HepG2 (cell line): ENCODE measurements around the gene AMN. TPM values are rescaled to one million over a fixed set of nuclear protein-coding genes. Genes with fewer than 3 reads are reported as not detected.

Source experiments
- CC2D1A ChIP-seq: sonication (generic); formaldehyde crosslinking; IDR thresholded peaks from 2 replicates; pipeline ENCODE4 v1.8.1; 2023; ENCODE audit warnings: mild to moderate bottlenecking, missing genetic modification reagents
- HNRNPUL1 ChIP-seq: fragments of 200-400 bp; formaldehyde crosslinking; IDR thresholded peaks from 2 replicates; pipeline ENCODE4 v1.6.1; 2017; ENCODE audit warnings: low read depth, mild to moderate bottlenecking, low read length, moderate library complexity
- NR2F6 ChIP-seq, 2 experiments: IDR thresholded peaks; 2 replicates each; pipeline ENCODE4 v1.6.1; 2016; ENCODE audit warnings: antibody characterized with exemption in 1 of 2, mild to moderate bottlenecking in 1 of 2
- PAX8 ChIP-seq: sonication (generic); formaldehyde crosslinking; IDR thresholded peaks from 2 replicates; pipeline ENCODE4 v1.8.0; 2022; ENCODE audit warnings: mild to moderate bottlenecking, missing genetic modification reagents, borderline replicate concordance
- PHF21A ChIP-seq: sonication (generic); formaldehyde crosslinking; IDR thresholded peaks from 2 replicates; pipeline ENCODE4 v1.5.0; 2020; ENCODE audit warnings: mild to moderate bottlenecking, missing genetic modification reagents
- RELA ChIP-seq: sonication (generic); formaldehyde crosslinking; IDR thresholded peaks from 2 replicates; pipeline ENCODE4 v1.4.0; 2020; ENCODE audit warnings: missing genetic modification reagents
- SOX6 ChIP-seq, 2 experiments: fragments of 450-650 bp in 1 of 2; sonication (generic) in 1 of 2; formaldehyde crosslinking in 1 of 2; IDR thresholded peaks; 2 replicates each; pipeline versions ENCODE4 v1.4.0 to v1.6.1; 2017 to 2020; ENCODE audit warnings: antibody characterized with exemption in 1 of 2, mild to moderate bottlenecking in 1 of 2, missing genetic modification reagents in 1 of 2
- ZFP36 ChIP-seq: fragments of 150-350 bp; IDR thresholded peaks from 2 replicates; pipeline ENCODE4 v1.6.1; 2018; ENCODE audit warnings: borderline replicate concordance, low read length, low read depth; ENCODE audit not compliant: partially characterized antibody
- ZNF777 ChIP-seq: sonication (generic); formaldehyde crosslinking; IDR thresholded peaks from 2 replicates; pipeline ENCODE4 v1.4.0; 2020; ENCODE audit warnings: missing genetic modification reagents
- polyA plus RNA-seq, 8 experiments: library from polyadenylated mRNA; depleted of rRNA in 3 of 8; stranded (reverse) in 7 of 8; unstranded in 1 of 8; fragments of >200 nt; fragmentation: Illumina TruSeq in 4 of 8; extraction: Trizol in 4 of 8; gene quantifications; 2 replicates each; pipeline versions ENCODE4 v1.2.1 to v1.2.3, GENCODE V29; 2011 to 2016; ENCODE audit warnings: low read depth in 4 of 8, missing spikeins in 1 of 8, mixed read lengths in 1 of 8; ENCODE audit not compliant: insufficient read depth in 1 of 8
- total RNA-seq, 5 experiments: library from RNA; depleted of rRNA; stranded (reverse); fragments of >200 nt; fragmentation: Illumina TruSeq; extraction: Trizol; gene quantifications; 2 replicates each; pipeline ENCODE4 v1.2.3, GENCODE V29; 2016; ENCODE audit warnings: low read depth in 1 of 5
- TF ChIP-seq, protein P1 (sequence below), 2 experiments: sonication (generic) in 1 of 2; formaldehyde crosslinking in 1 of 2; IDR thresholded peaks; 2 replicates each; pipeline versions ENCODE4 v1.4.0 to v1.6.1; 2016 to 2020; ENCODE audit warnings: borderline replicate concordance in 1 of 2, low read depth in 1 of 2, mild to moderate bottlenecking in 1 of 2, missing genetic modification reagents in 1 of 2

AMN gene
- total and polyA plus RNA-seq, 2 of the 13 experiments (the other 11 are each of a cell fraction or from before 2014, with no cell fraction given) = 9.8 to 33.1 TPM

GRCh38 chr14:102938191-102938590, 15.7 kb downstream of the AMN start (continued):
- TF ChIP-seq, protein P1, sequence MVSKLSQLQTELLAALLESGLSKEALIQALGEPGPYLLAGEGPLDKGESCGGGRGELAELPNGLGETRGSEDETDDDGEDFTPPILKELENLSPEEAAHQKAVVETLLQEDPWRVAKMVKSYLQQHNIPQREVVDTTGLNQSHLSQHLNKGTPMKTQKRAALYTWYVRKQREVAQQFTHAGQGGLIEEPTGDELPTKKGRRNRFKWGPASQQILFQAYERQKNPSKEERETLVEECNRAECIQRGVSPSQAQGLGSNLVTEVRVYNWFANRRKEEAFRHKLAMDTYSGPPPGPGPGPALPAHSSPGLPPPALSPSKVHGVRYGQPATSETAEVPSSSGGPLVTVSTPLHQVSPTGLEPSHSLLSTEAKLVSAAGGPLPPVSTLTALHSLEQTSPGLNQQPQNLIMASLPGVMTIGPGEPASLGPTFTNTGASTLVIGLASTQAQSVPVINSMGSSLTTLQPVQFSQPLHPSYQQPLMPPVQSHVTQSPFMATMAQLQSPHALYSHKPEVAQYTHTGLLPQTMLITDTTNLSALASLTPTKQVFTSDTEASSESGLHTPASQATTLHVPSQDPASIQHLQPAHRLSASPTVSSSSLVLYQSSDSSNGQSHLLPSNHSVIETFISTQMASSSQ (IDR thresholded peaks at IDR 0.05; ENCODE audit: low read depth) = no peak
- TF ChIP-seq, protein P1 (CRISPR knock-in tag; IDR thresholded peaks at IDR 0.05; ENCODE audit: borderline replicate concordance) = no peak
- TF ChIP-seq SOX6 (IDR thresholded peaks at IDR 0.05) (no peak), SOX6 (CRISPR knock-in tag; IDR thresholded peaks at IDR 0.05) (no peak), HNRNPUL1 (no peak), ZNF777 (CRISPR knock-in tag) (no peak), PHF21A (CRISPR knock-in tag) (no peak), ZFP36 (no peak), PAX8 (CRISPR knock-in tag) (no peak), RELA (CRISPR knock-in tag) (no peak), NR2F6 (IDR thresholded peaks at IDR 0.05) (no peak), NR2F6 (CRISPR knock-in tag; IDR thresholded peaks at IDR 0.05) (no peak), CC2D1A (CRISPR knock-in tag) (no peak)
- TF ChIP-seq, all 625 proteins: peak for 0
